ENCODE results near the gene MED27. TPM values are rescaled to one million over a fixed set of nuclear protein-coding genes. Genes with fewer than 3 reads are reported as not detected.

MED27 gene
- total and polyA plus RNA-seq, 2 of the 13 experiments (the other 11 are each of a cell fraction or from before 2014, with no cell fraction given), result 16.9 to 19.0 TPM

DNA sequence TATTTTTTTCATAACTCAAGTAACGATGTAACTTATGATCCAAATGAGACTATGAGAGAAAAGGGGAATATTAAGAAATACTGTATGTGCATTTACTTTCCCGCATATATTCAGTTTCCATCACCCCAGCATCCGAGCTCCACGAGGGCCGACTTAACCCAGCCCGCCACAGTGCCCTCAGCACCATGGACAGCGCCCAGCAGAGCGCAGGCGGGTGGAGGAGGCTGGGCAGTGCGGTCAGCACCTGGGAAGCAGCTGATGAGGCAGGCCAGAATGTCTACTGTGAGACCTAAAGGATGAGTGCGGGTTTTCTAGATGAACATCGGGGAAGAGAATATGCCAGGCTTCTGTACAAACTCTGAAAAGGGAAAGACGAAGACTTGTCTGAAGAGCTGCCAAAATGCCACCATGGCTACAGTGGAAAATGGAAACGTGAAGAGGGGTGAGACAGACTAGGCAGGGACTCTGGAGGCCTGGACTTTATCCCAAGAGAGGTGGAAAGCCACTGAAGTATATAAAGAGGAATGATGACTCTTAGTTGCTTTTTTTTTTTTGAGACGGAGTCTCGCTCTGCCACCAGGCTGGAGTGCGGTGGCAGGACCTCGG, 34.5 kb upstream of the MED27 start (continued):
- TF ChIP-seq ZFP36L1 (CRISPR knock-in tag; IDR thresholded peaks at IDR 0.05) (peak; percentile 98), BRCA1 (CRISPR knock-in tag; IDR thresholded peaks at IDR 0.05) (peak; percentile 99), ZNF451 (CRISPR knock-in tag; IDR thresholded peaks at IDR 0.05) (peak; percentile 94), YY1 (IDR thresholded peaks at IDR 0.05; ENCODE audit: insufficient read depth, insufficient replicate concordance, low read depth, low read length) (no peak), PAF1 (CRISPR knock-in tag; IDR thresholded peaks at IDR 0.05) (no peak), ZNF878 (CRISPR knock-in tag; IDR thresholded peaks at IDR 0.05) (peak; percentile 91; the same call in 1 of the 2 replicates), ZKSCAN8 (CRISPR knock-in tag; IDR thresholded peaks at IDR 0.05; ENCODE audit: borderline replicate concordance) (peak; percentile 80; the same call in 1 of the 2 replicates), SRY (CRISPR knock-in tag; IDR thresholded peaks at IDR 0.05) (peak; percentile 99), ZNF143 (CRISPR knock-in tag; IDR thresholded peaks at IDR 0.05) (peak; percentile 46; the same call in 1 of the 2 replicates), ZNF256 (CRISPR knock-in tag; conservative IDR thresholded peaks at IDR 0.05) (peak; percentile 98), ZNF615 (CRISPR knock-in tag; IDR thresholded peaks at IDR 0.05; ENCODE audit: borderline replicate concordance) (peak; percentile 82; the same call in 1 of the 2 replicates), REXO4 (CRISPR knock-in tag; IDR thresholded peaks at IDR 0.05; ENCODE audit: borderline replicate concordance) (peak; percentile 74; the same call in 1 of the 2 replicates), ZMYM3 (CRISPR knock-in tag; IDR thresholded peaks at IDR 0.05) (no peak), ZNF160 (CRISPR knock-in tag; IDR thresholded peaks at IDR 0.05) (peak; percentile 96), ZSCAN31 (CRISPR knock-in tag; IDR thresholded peaks at IDR 0.05; ENCODE audit: low read depth) (peak; percentile 76; the same call in 1 of the 2 replicates), SMC3 (IDR thresholded peaks at IDR 0.05; ENCODE audit: low read length) (no peak), MIER3 (CRISPR knock-in tag; IDR thresholded peaks at IDR 0.05; ENCODE audit: borderline replicate concordance) (peak; percentile 96), MAFG (CRISPR knock-in tag; IDR thresholded peaks at IDR 0.05) (0 out of 2 replicates have a peak, but pooled peaks have one; percentile 25), ARHGAP35 (CRISPR knock-in tag; IDR thresholded peaks at IDR 0.05; ENCODE audit: borderline replicate concordance) (peak; percentile 98), FOXK1 (CRISPR knock-in tag; IDR thresholded peaks at IDR 0.05; ENCODE audit: borderline replicate concordance, low read depth) (peak; percentile 95; the same call in 1 of the 2 replicates)
- TF ChIP-seq, protein P1, sequence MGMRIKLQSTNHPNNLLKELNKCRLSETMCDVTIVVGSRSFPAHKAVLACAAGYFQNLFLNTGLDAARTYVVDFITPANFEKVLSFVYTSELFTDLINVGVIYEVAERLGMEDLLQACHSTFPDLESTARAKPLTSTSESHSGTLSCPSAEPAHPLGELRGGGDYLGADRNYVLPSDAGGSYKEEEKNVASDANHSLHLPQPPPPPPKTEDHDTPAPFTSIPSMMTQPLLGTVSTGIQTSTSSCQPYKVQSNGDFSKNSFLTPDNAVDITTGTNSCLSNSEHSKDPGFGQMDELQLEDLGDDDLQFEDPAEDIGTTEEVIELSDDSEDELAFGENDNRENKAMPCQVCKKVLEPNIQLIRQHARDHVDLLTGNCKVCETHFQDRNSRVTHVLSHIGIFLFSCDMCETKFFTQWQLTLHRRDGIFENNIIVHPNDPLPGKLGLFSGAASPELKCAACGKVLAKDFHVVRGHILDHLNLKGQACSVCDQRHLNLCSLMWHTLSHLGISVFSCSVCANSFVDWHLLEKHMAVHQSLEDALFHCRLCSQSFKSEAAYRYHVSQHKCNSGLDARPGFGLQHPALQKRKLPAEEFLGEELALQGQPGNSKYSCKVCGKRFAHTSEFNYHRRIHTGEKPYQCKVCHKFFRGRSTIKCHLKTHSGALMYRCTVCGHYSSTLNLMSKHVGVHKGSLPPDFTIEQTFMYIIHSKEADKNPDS (CRISPR knock-in tag; IDR thresholded peaks at IDR 0.05), result no peak
- TF ChIP-seq, protein P2, sequence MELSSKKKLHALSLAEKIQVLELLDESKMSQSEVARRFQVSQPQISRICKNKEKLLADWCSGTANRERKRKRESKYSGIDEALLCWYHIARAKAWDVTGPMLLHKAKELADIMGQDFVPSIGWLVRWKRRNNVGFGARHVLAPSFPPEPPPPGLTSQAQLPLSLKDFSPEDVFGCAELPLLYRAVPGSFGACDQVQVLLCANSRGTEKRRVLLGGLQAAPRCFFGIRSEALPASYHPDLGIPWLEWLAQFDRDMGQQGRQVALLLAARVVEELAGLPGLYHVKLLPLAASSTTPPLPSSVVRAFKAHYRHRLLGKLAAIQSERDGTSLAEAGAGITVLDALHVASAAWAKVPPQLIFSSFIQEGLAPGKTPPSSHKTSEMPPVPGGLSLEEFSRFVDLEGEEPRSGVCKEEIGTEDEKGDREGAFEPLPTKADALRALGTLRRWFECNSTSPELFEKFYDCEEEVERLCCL (CRISPR knock-in tag; IDR thresholded peaks at IDR 0.05; ENCODE audit: borderline replicate concordance), result peak; percentile 92; the same call in 1 of the 2 replicates
- TF ChIP-seq, protein P3, sequence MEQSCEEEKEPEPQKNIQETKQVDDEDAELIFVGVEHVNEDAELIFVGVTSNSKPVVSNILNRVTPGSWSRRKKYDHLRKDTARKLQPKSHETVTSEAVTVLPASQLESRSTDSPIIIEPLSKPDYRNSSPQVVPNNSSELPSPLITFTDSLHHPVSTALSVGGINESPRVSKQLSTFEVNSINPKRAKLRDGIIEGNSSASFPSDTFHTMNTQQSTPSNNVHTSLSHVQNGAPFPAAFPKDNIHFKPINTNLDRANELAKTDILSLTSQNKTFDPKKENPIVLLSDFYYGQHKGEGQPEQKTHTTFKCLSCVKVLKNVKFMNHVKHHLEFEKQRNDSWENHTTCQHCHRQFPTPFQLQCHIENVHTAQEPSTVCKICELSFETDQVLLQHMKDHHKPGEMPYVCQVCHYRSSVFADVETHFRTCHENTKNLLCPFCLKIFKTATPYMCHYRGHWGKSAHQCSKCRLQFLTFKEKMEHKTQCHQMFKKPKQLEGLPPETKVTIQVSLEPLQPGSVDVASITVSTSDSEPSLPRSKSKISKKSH (CRISPR knock-in tag; IDR thresholded peaks at IDR 0.05; ENCODE audit: borderline replicate concordance), result peak; percentile 97
- TF ChIP-seq, protein P4, sequence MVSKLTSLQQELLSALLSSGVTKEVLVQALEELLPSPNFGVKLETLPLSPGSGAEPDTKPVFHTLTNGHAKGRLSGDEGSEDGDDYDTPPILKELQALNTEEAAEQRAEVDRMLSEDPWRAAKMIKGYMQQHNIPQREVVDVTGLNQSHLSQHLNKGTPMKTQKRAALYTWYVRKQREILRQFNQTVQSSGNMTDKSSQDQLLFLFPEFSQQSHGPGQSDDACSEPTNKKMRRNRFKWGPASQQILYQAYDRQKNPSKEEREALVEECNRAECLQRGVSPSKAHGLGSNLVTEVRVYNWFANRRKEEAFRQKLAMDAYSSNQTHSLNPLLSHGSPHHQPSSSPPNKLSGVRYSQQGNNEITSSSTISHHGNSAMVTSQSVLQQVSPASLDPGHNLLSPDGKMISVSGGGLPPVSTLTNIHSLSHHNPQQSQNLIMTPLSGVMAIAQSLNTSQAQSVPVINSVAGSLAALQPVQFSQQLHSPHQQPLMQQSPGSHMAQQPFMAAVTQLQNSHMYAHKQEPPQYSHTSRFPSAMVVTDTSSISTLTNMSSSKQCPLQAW (CRISPR knock-in tag; IDR thresholded peaks at IDR 0.05), result peak; percentile 85; the same call in 1 of the 2 replicates
